ENCODE data around the gene LRRC3C. TPM values are rescaled to one million over a fixed set of nuclear protein-coding genes. Genes with fewer than 3 reads are reported as not detected.

The LRRC3C gene
- total RNA-seq, 2 donors from 2014 or later: not detected

DNA sequence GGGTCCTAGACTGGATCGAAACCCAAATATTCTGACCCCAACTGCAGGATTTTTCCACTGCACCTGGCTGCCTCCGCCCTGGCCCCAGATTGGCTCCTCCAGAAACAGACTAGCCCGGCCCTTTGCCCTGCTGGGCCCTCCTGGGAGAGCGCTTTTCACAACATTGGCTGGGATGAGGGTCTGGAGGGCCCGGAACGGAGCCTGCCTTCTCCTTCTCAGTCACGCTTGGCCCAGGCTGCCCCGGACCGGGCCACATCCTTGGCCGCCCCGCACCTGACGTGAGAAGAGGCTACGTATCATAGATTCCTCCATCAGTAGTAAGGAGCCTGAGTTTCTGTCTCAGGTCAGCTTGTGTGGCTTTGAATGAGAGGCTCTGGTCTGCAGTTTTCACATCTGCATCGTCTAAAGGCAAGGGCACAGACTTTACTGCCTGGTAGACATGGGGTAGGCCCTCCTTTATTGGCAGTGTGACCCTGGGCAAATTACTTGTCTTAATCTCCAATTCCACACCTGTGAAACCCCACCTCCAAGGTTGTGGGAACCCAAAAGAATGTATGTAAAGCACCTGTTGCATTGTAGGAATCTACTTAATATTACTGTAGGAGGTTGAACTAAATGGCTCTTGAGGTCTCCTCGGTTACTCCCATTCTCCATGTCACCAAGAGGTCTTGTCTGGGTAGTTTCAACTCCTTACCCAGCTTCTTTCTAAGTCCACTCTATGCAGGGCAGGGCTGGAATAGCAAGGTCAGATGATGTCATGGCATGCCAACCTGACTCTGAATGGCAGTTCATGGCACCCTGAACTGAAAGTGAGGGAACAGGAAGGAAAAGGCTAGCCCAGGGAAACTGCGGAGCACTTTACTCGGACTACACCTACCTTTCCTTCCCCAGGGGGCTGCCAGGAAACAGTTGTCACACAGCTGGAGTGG, 661 bp downstream of the LRRC3C start:
- H3K9me3 ChIP-seq: no peaks in the 10 kb centered on the region
- peak overlapping the region; percentile 97 to 98 for H3K27ac ChIP-seq
- H3K4me1 ChIP-seq (ENCODE audit: control insufficient read depth in 1 of 2, low read depth in 2 of 2): peaks cover 12 to 46% of the 10 kb centered on the region in 2 donors
- peak overlapping the region; percentile 93 for H3K4me3 ChIP-seq
- no peak for TF ChIP-seq CTCF (IDR thresholded peaks at IDR 0.05)
- ATAC-seq (ENCODE audit: insufficient number of reproducible peaks, low FRiP score, low read depth) (peak; percentile 14), DNase-seq (ENCODE audit: low spot score) (no peak)
- peaks cover 4% of the 10 kb centered on the region for H3K36me3 ChIP-seq
- no peaks in the 10 kb centered on the region for H3K27me3 ChIP-seq (replicated peaks; ENCODE audit: insufficient read depth)

GRCh38 chr17:39928858-39929645, 1.5 kb downstream of the LRRC3C start:
- H3K4me3 ChIP-seq: peak overlapping the region; percentile 93
- peak; percentile 79 for ATAC-seq (ENCODE audit: insufficient number of reproducible peaks, low FRiP score, low read depth)

GRCh38 chr17:39929646-39930407, 2.3 kb downstream of the LRRC3C start:
- no peak for TF ChIP-seq CTCF (IDR thresholded peaks at IDR 0.05)
- Histone ChIP-seq H3K36me3 (no peaks in the 10 kb centered on the region), H3K4me1 (ENCODE audit: control insufficient read depth in 1 of 2, low read depth in 2 of 2) (peaks cover 12 to 42% of the 10 kb centered on the region in 2 donors), H3K4me3 (peak overlapping the region; percentile 43), H3K9me3 (no peaks in the 10 kb centered on the region), H3K27me3 (replicated peaks; ENCODE audit: insufficient read depth) (no peaks in the 10 kb centered on the region), H3K27ac (peak overlapping the region; percentile 90 to 97)
- DNase-seq (ENCODE audit: low spot score) (no peak), ATAC-seq (ENCODE audit: insufficient number of reproducible peaks, low FRiP score, low read depth) (peak; percentile 7)

More at GRCh38 chr17:39928858-39929645, 1.5 kb downstream of the LRRC3C start:
- TF ChIP-seq CTCF (IDR thresholded peaks at IDR 0.05): no peak
- no peak for DNase-seq (ENCODE audit: low spot score)
- Histone ChIP-seq H3K36me3 (no peaks in the 10 kb centered on the region), H3K9me3 (no peaks in the 10 kb centered on the region), H3K4me1 (ENCODE audit: control insufficient read depth in 1 of 2, low read depth in 2 of 2) (peaks cover 12 to 46% of the 10 kb centered on the region in 2 donors), H3K27ac (peak overlapping the region; percentile 97 to 98), H3K27me3 (replicated peaks; ENCODE audit: insufficient read depth) (no peaks in the 10 kb centered on the region)

DNA sequence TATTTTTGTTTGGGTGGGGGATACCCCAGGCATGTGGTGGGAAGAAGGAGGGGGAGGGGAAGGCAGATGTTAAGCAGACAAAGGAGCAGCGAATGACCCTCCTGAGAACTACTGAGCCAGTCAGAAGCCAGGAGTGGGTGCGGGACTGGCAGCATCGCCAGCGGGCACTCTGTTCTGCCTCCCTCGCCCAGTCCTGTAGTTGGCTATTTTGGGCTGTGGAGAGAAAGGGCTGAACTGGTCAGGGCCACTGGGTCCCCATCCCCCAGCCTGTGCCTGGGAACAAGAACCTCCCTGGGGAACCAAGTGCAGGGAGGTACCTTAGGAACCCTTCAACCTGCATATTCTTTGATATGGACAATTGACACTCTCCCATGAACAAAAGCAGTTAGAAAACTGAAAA, 6.4 kb downstream of the LRRC3C start:
- H3K36me3 ChIP-seq: no peaks in the 10 kb centered on the region
- no peaks in the 10 kb centered on the region for H3K27me3 ChIP-seq (replicated peaks; ENCODE audit: insufficient read depth)
- ATAC-seq (ENCODE audit: insufficient number of reproducible peaks, low FRiP score, low read depth): no peak
- H3K4me1 ChIP-seq (ENCODE audit: control insufficient read depth in 1 of 2, low read depth in 2 of 2): peaks cover 0 to 10% of the 10 kb centered on the region in 2 donors
- no peak for TF ChIP-seq CTCF (IDR thresholded peaks at IDR 0.05)
- H3K9me3 ChIP-seq: no peaks in the 10 kb centered on the region
- peak overlapping the region in 1 of 2 donors; percentile 1 for H3K27ac ChIP-seq
- no peak for DNase-seq (ENCODE audit: low spot score)
- no peak overlapping the region for H3K4me3 ChIP-seq

Data from thoracic aorta (tissue), 2 donors.